AG20443 (cell line): Measurements from ENCODE around the gene ITPRIPL2.

ENCODE experiments used
- DNase-seq: peaks from one replicate; pipeline ENCODE4 v3.0.0; 2012; ENCODE audit warnings: low spot score, mixed read lengths

Gene ITPRIPL2

GRCh38 chr16:19119564-19119963 is 5.8 kb downstream of the ITPRIPL2 start:
- peak; percentile 70 for DNase-seq

GRCh38 chr16:19123535-19124178 is 9.9 kb downstream of the ITPRIPL2 start:
- no peak for DNase-seq

- no peak for DNase-seq
Measured at GRCh38 chr16:19126300-19126699, 12.5 kb downstream of the ITPRIPL2 start.

GRCh38 chr16:19127205-19127604 is 13.4 kb downstream of the ITPRIPL2 start:
- DNase-seq: no peak

- DNase-seq: no peak
Measured at GRCh38 chr16:19127674-19128131, 13.9 kb downstream of the ITPRIPL2 start.

- DNase-seq: no peak
Measured at GRCh38 chr16:19128454-19129200, 14.9 kb downstream of the ITPRIPL2 start.

- DNase-seq: no peak
Measured at GRCh38 chr16:19130385-19130784, 16.6 kb downstream of the ITPRIPL2 start.

GRCh38 chr16:19130852-19131824 is 17.4 kb downstream of the ITPRIPL2 start:
- peak; percentile 66 for DNase-seq

GRCh38 chr16:19131825-19132218 is 18.1 kb downstream of the ITPRIPL2 start:
- DNase-seq: no peak

- DNase-seq: no peak
Measured at GRCh38 chr16:19132255-19132654, 18.5 kb downstream of the ITPRIPL2 start.

- no peak for DNase-seq
Measured at GRCh38 chr16:19132898-19133297, 19.1 kb downstream of the ITPRIPL2 start.

GRCh38 chr16:19133600-19133999 is 19.8 kb downstream of the ITPRIPL2 start:
- DNase-seq: no peak

- no peak for DNase-seq
Measured at GRCh38 chr16:19135201-19135842, 21.6 kb downstream of the ITPRIPL2 start.

- peak; percentile 48 for DNase-seq
Measured at GRCh38 chr16:19135896-19136438, 22.2 kb downstream of the ITPRIPL2 start.

GRCh38 chr16:19136549-19137196 is 22.9 kb downstream of the ITPRIPL2 start:
- DNase-seq: no peak

GRCh38 chr16:19137201-19138128 is 23.7 kb downstream of the ITPRIPL2 start:
- DNase-seq: peak; percentile 46

- peak; percentile 83 for DNase-seq
Measured at GRCh38 chr16:19138601-19139000, 24.8 kb downstream of the ITPRIPL2 start.

- no peak for DNase-seq
Measured at GRCh38 chr16:19139436-19140091, 25.8 kb downstream of the ITPRIPL2 start.

- DNase-seq: no peak
Measured at GRCh38 chr16:19140396-19140795, 26.6 kb downstream of the ITPRIPL2 start.
